B cell (primary cell): ENCODE data around the gene DMXL2. TPM values are rescaled to one million over a fixed set of nuclear protein-coding genes. Genes with fewer than 3 reads are reported as not detected.

Source experiments
- ATAC-seq: fragments of 200-7000 bp; cut with Tn5 transposase; one replicate; pipeline ENCODE4 v1.10.0; 2021; ENCODE audit warnings: low read depth, mild to moderate bottlenecking, moderate number of reproducible peaks, moderate library complexity
- CTCF ChIA-PET: fragments of 350-600 bp; sonication (Branson Sonifier 250); formaldehyde crosslinking; loops from one replicate; lab custom pipeline; 2021; ENCODE audit warnings: antibody characterized with exemption, inconsistent platforms; lab: Charles Lee
- POLR2A ChIA-PET: fragments of 350-600 bp; sonication (Branson Sonifier 250); formaldehyde crosslinking; loops from one replicate; lab custom pipeline; 2021; ENCODE audit warnings: antibody characterized with exemption; lab: Charles Lee
- DNase-seq: peaks from one replicate; pipeline ENCODE4 v3.0.0; 2013
- H2AFZ ChIP-seq: 2 replicates; pipeline ENCODE4 v1.6.1; 2012; ENCODE audit warnings: mild to moderate bottlenecking, low read depth, low read length; ENCODE audit not compliant: insufficient read depth, poor library complexity, severe bottlenecking
- H3K27ac ChIP-seq, 2 donors: 1 replicate in 1 of 2; 2 replicates in 1 of 2; pipeline ENCODE4 v1.5.1; 2012 to 2013; ENCODE audit warnings: low read length in 2 of 2, mild to moderate bottlenecking in 2 of 2, moderate library complexity in 1 of 2
- H3K27me3 ChIP-seq, 4 experiments: fragments of 200-600 bp in 1 of 4; sonication (generic) in 1 of 4; replicated peaks in 1 of 4; 1 replicate in 2 of 4; 2 replicates in 2 of 4; pipeline versions ENCODE4 v1.6.1 to v1.7.0; 2013 to 2016; ENCODE audit warnings: low read length in 3 of 4, mild to moderate bottlenecking in 2 of 4, mixed read lengths in 1 of 4, moderate library complexity in 1 of 4; ENCODE audit not compliant: insufficient read depth in 4 of 4, control insufficient read depth in 3 of 4; ENCODE audit errors: control extremely low read depth in 1 of 4
- H3K36me3 ChIP-seq, 2 experiments: replicated peaks in 1 of 2; 1 replicate in 1 of 2; 2 replicates in 1 of 2; pipeline versions ENCODE4 v1.6.1 to v1.7.1; 2013; ENCODE audit warnings: low read length in 1 of 2; ENCODE audit not compliant: insufficient read depth in 2 of 2, control insufficient read depth in 1 of 2; ENCODE audit errors: control extremely low read depth in 1 of 2, extremely low read depth in 1 of 2
- H3K4me1 ChIP-seq, 2 donors: fragments of 200-600 bp in 1 of 2; sonication (generic) in 1 of 2; 1 replicate in 1 of 2; 2 replicates in 1 of 2; pipeline versions ENCODE4 v1.5.1 to v1.6.1; 2013 to 2017; ENCODE audit warnings: low read length in 2 of 2; ENCODE audit not compliant: control insufficient read depth in 2 of 2, insufficient read depth in 2 of 2
- H3K4me2 ChIP-seq: replicated peaks from 2 replicates; pipeline ENCODE3; 2012; ENCODE audit warnings: mild to moderate bottlenecking, low read depth, low read length; ENCODE audit not compliant: poor library complexity, severe bottlenecking
- H3K4me3 ChIP-seq, 5 experiments: fragments of 200-600 bp in 1 of 5; sonication (generic) in 1 of 5; 1 replicate in 3 of 5; 2 replicates in 2 of 5; pipeline versions ENCODE4 v1.5.1 to v1.7.0; 2011 to 2016; ENCODE audit warnings: low read length in 4 of 5, mild to moderate bottlenecking in 4 of 5, low read depth in 2 of 5, control low read depth in 1 of 5, moderate library complexity in 1 of 5; ENCODE audit not compliant: insufficient read depth in 1 of 5; ENCODE audit errors: control extremely low read depth in 1 of 5, extremely low read depth in 1 of 5
- H3K79me2 ChIP-seq: fragments of 200-600 bp; sonication (generic); one replicate; pipeline ENCODE4 v1.6.0; 2016; ENCODE audit warnings: low read length; ENCODE audit not compliant: control insufficient read depth, insufficient read depth
- H3K9ac ChIP-seq: fragments of 200-600 bp; sonication (generic); 2 replicates; pipeline ENCODE4 v1.6.1; 2017; ENCODE audit warnings: mild to moderate bottlenecking, low read length, moderate library complexity
- H3K9me3 ChIP-seq, 3 donors: one replicate each; pipeline versions ENCODE4 v1.6.1 to v1.7.1; 2013; ENCODE audit warnings: low read length in 2 of 3; ENCODE audit not compliant: control insufficient read depth in 2 of 3, insufficient read depth in 1 of 3; ENCODE audit errors: control extremely low read depth in 1 of 3
- H4K20me1 ChIP-seq: 2 replicates; pipeline ENCODE4 v1.6.0; 2012; ENCODE audit warnings: mild to moderate bottlenecking, low read length; ENCODE audit not compliant: insufficient read depth, control insufficient read depth, poor library complexity, severe bottlenecking
- H3K27ac Mint-ChIP-seq: one replicate; pipeline ENCODE4 v1.8.0; 2021; ENCODE audit warnings: mixed read lengths
- H3K27me3 Mint-ChIP-seq: one replicate; pipeline ENCODE4 v1.8.0; 2021; ENCODE audit warnings: mixed read lengths
- H3K4me1 Mint-ChIP-seq: one replicate; pipeline ENCODE4 v1.8.0; 2021; ENCODE audit warnings: mixed read lengths
- H3K4me3 Mint-ChIP-seq: one replicate; pipeline ENCODE4 v1.8.0; 2021; ENCODE audit warnings: mixed read lengths
- H3K9me3 Mint-ChIP-seq: one replicate; pipeline ENCODE4 v1.8.0; 2022; ENCODE audit warnings: mixed read lengths; ENCODE audit not compliant: insufficient read depth
- EZH2 ChIP-seq: IDR thresholded peaks from 2 replicates; pipeline ENCODE4 v1.6.1; 2012; ENCODE audit warnings: borderline replicate concordance, low read depth, mild to moderate bottlenecking, moderate library complexity, low read length; ENCODE audit not compliant: insufficient read depth, poor library complexity, severe bottlenecking
- WGBS: methylation state at CpG from one replicate; pipeline ENCODE4 v1.1.5; 2013; ENCODE audit warnings: missing lambda C conversion rate; ENCODE audit not compliant: insufficient coverage; 5-methylcytosine and 5-hydroxymethylcytosine counted together
- intact Hi-C: fragments of 100-400 bp; cut with micrococcal nuclease; formaldehyde crosslinking; loops from one replicate; pipeline ENCODE4 v1.10.0; 2022
- polyA plus RNA-seq: library from polyadenylated mRNA; depleted of rRNA; stranded (reverse); fragments of >200 nt; gene quantifications from 2 replicates; pipeline ENCODE4 v1.2.3, GENCODE V29; 2012
- total RNA-seq, 2 donors: library from RNA; stranded (reverse); fragments of 120-200 nt in 1 of 2; gene quantifications; 1 replicate in 1 of 2; 2 replicates in 1 of 2; pipeline versions ENCODE4 v1.2.3 to v1.2.4, GENCODE V29; 2013 to 2022
- TF ChIP-seq, protein P1 (sequence below): fragments of 200-600 bp; IDR thresholded peaks from one replicate; pipeline ENCODE4 v1.8.0; 2022; ENCODE audit warnings: antibody characterized with exemption, mild to moderate bottlenecking

Gene DMXL2
- total and polyA plus RNA-seq, 2 donors (not counting 1 experiment from before 2014, with no cell fraction given): 1.4 to 5.6 TPM

DNA sequence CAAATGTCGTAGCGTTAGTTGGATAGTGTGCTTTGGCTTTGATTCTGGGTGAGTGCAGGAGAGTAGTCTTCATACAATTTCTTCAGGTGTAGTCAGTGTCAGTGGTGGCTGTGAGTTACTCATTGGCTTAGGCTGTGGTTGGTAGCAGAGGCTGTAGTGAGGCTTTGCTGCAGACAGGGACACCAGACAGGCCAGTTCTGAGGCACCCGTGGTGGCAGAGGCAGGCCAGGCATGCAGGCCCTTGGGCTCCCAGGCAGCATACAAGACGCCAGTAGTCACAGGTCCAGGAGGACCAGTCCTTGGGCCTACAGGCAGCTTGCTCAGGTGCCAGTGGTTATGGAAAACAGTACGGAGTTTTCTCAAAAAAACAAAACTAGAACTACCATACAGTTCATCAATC is 61.3 kb downstream of the DMXL2 start:
- Histone ChIP-seq H3K27me3 (no peaks in the 10 kb centered on the region), H3K4me1 (no peaks in the 10 kb centered on the region), H2AFZ (no peak overlapping the region), H3K4me2 (no peak overlapping the region), H3K27ac (no peak overlapping the region), H3K9ac (no peak overlapping the region), H4K20me1 (no peaks in the 10 kb centered on the region), H3K36me3 (no peaks in the 10 kb centered on the region), H3K79me2 (no peaks in the 10 kb centered on the region), H3K9me3 (no peaks in the 10 kb centered on the region), H3K4me3 (no peak overlapping the region)
- intact Hi-C loops: no loop called here
- Mint-ChIP-seq H3K27me3 (no peaks in the 10 kb centered on the region), H3K4me1 (no peaks in the 10 kb centered on the region), H3K27ac (no peak overlapping the region), H3K4me3 (no peak overlapping the region), H3K9me3 (no peaks in the 10 kb centered on the region)
- ATAC-seq: no peak
- POLR2A ChIA-PET: no interaction called here
- no peak for DNase-seq
- CTCF ChIA-PET: interaction anchor here (1.2 kb wide), 1 partner anchor 215 kb away, joined by 3 read pairs; no protein-coding TSS in a partner anchor
- WGBS: 100% methylated on average over 3 of the region's 5 CpGs
- TF ChIP-seq, protein P1, sequence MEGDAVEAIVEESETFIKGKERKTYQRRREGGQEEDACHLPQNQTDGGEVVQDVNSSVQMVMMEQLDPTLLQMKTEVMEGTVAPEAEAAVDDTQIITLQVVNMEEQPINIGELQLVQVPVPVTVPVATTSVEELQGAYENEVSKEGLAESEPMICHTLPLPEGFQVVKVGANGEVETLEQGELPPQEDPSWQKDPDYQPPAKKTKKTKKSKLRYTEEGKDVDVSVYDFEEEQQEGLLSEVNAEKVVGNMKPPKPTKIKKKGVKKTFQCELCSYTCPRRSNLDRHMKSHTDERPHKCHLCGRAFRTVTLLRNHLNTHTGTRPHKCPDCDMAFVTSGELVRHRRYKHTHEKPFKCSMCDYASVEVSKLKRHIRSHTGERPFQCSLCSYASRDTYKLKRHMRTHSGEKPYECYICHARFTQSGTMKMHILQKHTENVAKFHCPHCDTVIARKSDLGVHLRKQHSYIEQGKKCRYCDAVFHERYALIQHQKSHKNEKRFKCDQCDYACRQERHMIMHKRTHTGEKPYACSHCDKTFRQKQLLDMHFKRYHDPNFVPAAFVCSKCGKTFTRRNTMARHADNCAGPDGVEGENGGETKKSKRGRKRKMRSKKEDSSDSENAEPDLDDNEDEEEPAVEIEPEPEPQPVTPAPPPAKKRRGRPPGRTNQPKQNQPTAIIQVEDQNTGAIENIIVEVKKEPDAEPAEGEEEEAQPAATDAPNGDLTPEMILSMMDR: no peak
- no peak for TF ChIP-seq EZH2

DNA sequence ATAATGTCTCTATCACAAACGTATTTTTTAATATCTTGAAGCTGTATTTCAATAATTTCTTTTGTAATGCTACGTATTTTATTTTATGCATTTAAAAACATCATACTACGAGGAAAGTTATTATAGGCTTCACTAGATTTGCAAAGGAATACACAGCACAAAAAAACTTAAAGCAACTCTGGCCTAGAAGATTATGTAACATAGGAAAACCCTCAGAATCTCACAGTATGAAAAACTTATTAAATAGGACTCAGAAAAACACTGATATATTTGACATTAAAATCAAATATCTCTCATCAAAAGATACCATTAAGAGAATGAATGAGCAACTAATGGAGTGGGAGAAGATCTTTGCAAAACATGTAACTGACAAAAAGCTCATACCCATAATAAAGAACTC is 63.7 kb downstream of the DMXL2 start:
- Histone ChIP-seq H3K4me1 (no peaks in the 10 kb centered on the region), H4K20me1 (no peaks in the 10 kb centered on the region), H3K9ac (no peak overlapping the region), H3K36me3 (no peaks in the 10 kb centered on the region), H2AFZ (no peak overlapping the region), H3K9me3 (no peaks in the 10 kb centered on the region), H3K79me2 (no peaks in the 10 kb centered on the region), H3K27me3 (no peaks in the 10 kb centered on the region), H3K4me3 (no peak overlapping the region), H3K4me2 (no peak overlapping the region), H3K27ac (no peak overlapping the region)
- no peak overlapping the region for H3K27ac Mint-ChIP-seq
- no peaks in the 10 kb centered on the region for H3K9me3 Mint-ChIP-seq
- intact Hi-C loops: no loop called here
- no peaks in the 10 kb centered on the region for H3K4me1 Mint-ChIP-seq
- no CpG with 5 or more reads among the region's 3 CpGs for WGBS
- ChIA-PET POLR2A (no interaction called here), CTCF (interaction anchor here (0.6 kb wide), 1 partner anchor 536 kb away, joined by 3 read pairs; no protein-coding TSS in a partner anchor)
- DNase-seq: no peak
- H3K27me3 Mint-ChIP-seq: no peaks in the 10 kb centered on the region
- no peak for TF ChIP-seq EZH2
- TF ChIP-seq, protein P1: no peak
- ATAC-seq: no peak
- H3K4me3 Mint-ChIP-seq: no peak overlapping the region
